SIG-M5 treated with dmso at 0.1 percent for 504 hours (cell line): ENCODE measurements around the gene TAAR9.

Experiments used
- DNase-seq: peaks from one replicate; lab custom pipeline; 2025; ENCODE audit not compliant: unreplicated experiment; lab: John Stamatoyannopoulos, UW

TAAR9 gene

GRCh38 chr6:132537977-132538376 lies at the start of gene TAAR9:
TAAR9 (plus strand) TSS chr6:132538277; CDS start chr6:132538290, 13 bp downstream.
- DNase-seq: no peak

- DNase-seq: no peak
Observed at GRCh38 chr6:132489376-132489775, 48.7 kb upstream of the TAAR9 start.

- DNase-seq: no peak
Observed at GRCh38 chr6:132490024-132490423, 48.1 kb upstream of the TAAR9 start.

GRCh38 chr6:132490478-132491204 lies 47.4 kb upstream of the TAAR9 start:
- no peak for DNase-seq

GRCh38 chr6:132491303-132491702 lies 46.8 kb upstream of the TAAR9 start:
- no peak for DNase-seq

- no peak for DNase-seq
Observed at GRCh38 chr6:132491881-132492280, 46.2 kb upstream of the TAAR9 start.

- DNase-seq: no peak
Observed at GRCh38 chr6:132494954-132495353, 43.1 kb upstream of the TAAR9 start.

GRCh38 chr6:132495604-132496079 lies 42.4 kb upstream of the TAAR9 start:
- DNase-seq: no peak

- DNase-seq: no peak
Observed at GRCh38 chr6:132496519-132497180, 41.4 kb upstream of the TAAR9 start.

- DNase-seq: no peak
Observed at GRCh38 chr6:132498638-132499037, 39.4 kb upstream of the TAAR9 start.

- DNase-seq: no peak
Observed at GRCh38 chr6:132499757-132500156, 38.3 kb upstream of the TAAR9 start.

- DNase-seq: no peak
Observed at GRCh38 chr6:132504757-132505156, 33.3 kb upstream of the TAAR9 start.

GRCh38 chr6:132505158-132505557 lies 32.9 kb upstream of the TAAR9 start:
- no peak for DNase-seq

- no peak for DNase-seq
Observed at GRCh38 chr6:132506461-132506860, 31.6 kb upstream of the TAAR9 start.

GRCh38 chr6:132506869-132507808 lies 30.9 kb upstream of the TAAR9 start:
- no peak for DNase-seq

GRCh38 chr6:132511210-132511830 lies 26.8 kb upstream of the TAAR9 start:
- no peak for DNase-seq

- DNase-seq: no peak
Observed at GRCh38 chr6:132511831-132512220, 26.3 kb upstream of the TAAR9 start.

GRCh38 chr6:132512342-132512637 lies 25.8 kb upstream of the TAAR9 start:
- DNase-seq: peak; percentile 91

- peak; percentile 79 for DNase-seq
Observed at GRCh38 chr6:132512638-132513632, 25.1 kb upstream of the TAAR9 start, which contains the start of gene STX7. STX7 (minus strand) TSS chr6:132513116; CDS start chr6:132503530, 9,586 bp downstream.
